Measurements from ENCODE around the gene TRAPPC2L.

Gene TRAPPC2L

DNA sequence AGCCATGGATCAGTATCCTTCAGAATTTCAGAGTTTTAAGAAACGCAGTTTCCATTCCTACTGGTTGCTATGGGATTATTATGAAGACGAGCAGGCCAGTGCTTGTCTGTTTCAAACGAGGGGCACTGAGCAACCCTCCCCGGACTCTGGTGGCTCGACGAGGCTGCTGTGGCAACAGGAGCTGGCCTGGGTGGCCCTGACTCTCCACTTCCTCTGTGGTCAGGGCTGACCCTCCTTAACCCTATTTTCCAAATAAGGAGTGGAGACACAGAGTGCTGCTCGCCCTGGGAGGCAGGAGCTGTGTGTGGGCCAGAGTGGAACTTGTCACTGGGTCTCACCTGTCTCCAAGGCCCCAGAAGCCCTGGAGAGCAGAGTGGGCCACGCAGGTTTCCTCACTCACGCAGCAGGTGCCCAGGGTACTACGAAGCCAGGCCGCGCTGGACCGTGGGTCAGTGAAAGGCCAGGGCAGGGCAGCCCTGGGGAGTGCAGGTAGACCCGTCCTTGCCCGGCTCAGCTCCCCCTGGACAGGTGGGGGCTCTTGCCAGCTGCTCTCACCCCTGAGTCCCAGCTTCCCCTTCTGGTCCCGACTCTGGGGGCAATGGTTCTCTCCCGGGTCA, 3.5 kb upstream of the TRAPPC2L start:
- no peak for TF ChIP-seq POLR2AphosphoS5 (IDR thresholded peaks at IDR 0.05; ENCODE audit: low read depth, low read length)
- no peak for TF ChIP-seq SIN3A (IDR thresholded peaks at IDR 0.05; ENCODE audit: borderline replicate concordance, insufficient read depth, low read length)
- no peak for TF ChIP-seq TAF1 (IDR thresholded peaks at IDR 0.05; ENCODE audit: borderline replicate concordance, insufficient read depth, low read length)
- TF ChIP-seq, protein P1, sequence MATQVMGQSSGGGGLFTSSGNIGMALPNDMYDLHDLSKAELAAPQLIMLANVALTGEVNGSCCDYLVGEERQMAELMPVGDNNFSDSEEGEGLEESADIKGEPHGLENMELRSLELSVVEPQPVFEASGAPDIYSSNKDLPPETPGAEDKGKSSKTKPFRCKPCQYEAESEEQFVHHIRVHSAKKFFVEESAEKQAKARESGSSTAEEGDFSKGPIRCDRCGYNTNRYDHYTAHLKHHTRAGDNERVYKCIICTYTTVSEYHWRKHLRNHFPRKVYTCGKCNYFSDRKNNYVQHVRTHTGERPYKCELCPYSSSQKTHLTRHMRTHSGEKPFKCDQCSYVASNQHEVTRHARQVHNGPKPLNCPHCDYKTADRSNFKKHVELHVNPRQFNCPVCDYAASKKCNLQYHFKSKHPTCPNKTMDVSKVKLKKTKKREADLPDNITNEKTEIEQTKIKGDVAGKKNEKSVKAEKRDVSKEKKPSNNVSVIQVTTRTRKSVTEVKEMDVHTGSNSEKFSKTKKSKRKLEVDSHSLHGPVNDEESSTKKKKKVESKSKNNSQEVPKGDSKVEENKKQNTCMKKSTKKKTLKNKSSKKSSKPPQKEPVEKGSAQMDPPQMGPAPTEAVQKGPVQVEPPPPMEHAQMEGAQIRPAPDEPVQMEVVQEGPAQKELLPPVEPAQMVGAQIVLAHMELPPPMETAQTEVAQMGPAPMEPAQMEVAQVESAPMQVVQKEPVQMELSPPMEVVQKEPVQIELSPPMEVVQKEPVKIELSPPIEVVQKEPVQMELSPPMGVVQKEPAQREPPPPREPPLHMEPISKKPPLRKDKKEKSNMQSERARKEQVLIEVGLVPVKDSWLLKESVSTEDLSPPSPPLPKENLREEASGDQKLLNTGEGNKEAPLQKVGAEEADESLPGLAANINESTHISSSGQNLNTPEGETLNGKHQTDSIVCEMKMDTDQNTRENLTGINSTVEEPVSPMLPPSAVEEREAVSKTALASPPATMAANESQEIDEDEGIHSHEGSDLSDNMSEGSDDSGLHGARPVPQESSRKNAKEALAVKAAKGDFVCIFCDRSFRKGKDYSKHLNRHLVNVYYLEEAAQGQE (IDR thresholded peaks at IDR 0.05; ENCODE audit: insufficient read depth in 1 of 2, low read depth in 2 of 2, low read length in 2 of 2), result no peak
- TF ChIP-seq FOXP2 (optimal IDR thresholded peaks at IDR 0.05; ENCODE audit: borderline replicate concordance, extremely low read depth, extremely low read length, insufficient read depth), result no peak

DNA sequence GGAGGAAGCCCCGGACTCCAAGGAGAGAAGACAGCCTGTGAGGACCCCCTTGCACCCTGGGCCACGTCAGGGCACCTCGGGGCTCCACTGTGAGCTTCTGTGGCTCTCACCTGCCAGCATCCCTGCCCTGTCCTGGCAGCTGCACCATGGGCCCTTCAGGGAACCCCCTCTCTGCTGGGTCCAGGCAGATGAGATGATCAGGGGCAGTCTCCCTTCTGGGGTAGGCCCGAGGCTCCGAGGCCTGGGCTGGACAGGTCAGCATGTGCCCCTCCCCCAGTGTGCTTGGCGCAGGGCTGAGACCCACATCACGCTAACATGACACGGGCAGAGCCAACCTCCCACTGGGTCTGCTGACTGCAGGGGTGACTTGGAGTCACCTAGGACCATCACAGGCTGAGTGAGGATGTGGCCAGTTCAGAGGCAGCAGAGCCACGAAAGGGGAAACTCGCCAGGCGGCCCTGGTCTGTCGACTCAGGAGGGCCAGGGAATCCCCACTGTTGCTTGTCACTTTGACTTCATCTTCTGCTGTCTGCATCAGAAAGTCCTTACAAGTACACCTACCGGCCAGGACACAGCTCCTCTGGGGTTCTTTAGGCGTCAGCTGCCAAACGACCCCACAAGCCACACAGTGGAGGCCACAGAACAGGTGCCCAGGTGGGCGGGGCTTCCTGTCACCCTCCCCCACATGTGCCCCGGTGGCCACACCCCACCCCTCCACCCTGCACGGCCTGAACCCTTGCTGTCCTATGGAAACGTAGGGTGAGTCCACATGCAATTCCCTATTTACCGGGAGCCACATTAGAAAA, 2.4 kb upstream of the TRAPPC2L start:
- TF ChIP-seq POLR2AphosphoS5 (IDR thresholded peaks at IDR 0.05; ENCODE audit: low read depth, low read length), result no peak
- TF ChIP-seq FOXP2 (optimal IDR thresholded peaks at IDR 0.05; ENCODE audit: borderline replicate concordance, extremely low read depth, extremely low read length, insufficient read depth), result no peak
- TF ChIP-seq, protein P1 (IDR thresholded peaks at IDR 0.05; ENCODE audit: insufficient read depth in 1 of 2, low read depth in 2 of 2, low read length in 2 of 2), result no peak

DNA sequence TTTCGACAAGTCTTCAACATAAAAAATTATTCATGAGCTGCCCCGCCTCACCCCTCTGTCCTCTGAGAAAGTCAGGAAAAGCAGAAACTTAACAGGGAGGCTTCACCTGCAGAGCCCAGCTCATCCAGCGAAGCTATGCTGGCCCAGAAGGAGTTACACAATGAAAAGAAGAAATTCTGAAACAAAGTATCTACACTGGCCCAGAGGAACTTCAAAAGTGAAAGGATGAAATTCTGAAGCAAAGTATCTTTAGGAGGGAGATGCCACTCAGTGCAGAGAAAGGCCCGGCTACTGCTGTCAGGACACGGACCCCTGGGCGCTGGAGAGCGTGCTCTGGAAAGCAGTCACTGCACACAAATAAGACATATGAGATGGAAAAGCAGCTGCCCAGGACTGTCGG, 1.8 kb upstream of the TRAPPC2L start:
- TF ChIP-seq SIN3A (IDR thresholded peaks at IDR 0.05; ENCODE audit: borderline replicate concordance, insufficient read depth, low read length) (no peak), TAF1 (IDR thresholded peaks at IDR 0.05; ENCODE audit: borderline replicate concordance, insufficient read depth, low read length) (no peak), FOXP2 (optimal IDR thresholded peaks at IDR 0.05; ENCODE audit: borderline replicate concordance, extremely low read depth, extremely low read length, insufficient read depth) (no peak), POLR2AphosphoS5 (IDR thresholded peaks at IDR 0.05; ENCODE audit: low read depth, low read length) (no peak)
- TF ChIP-seq, protein P1 (IDR thresholded peaks at IDR 0.05; ENCODE audit: insufficient read depth in 1 of 2, low read depth in 2 of 2, low read length in 2 of 2), result no peak

DNA sequence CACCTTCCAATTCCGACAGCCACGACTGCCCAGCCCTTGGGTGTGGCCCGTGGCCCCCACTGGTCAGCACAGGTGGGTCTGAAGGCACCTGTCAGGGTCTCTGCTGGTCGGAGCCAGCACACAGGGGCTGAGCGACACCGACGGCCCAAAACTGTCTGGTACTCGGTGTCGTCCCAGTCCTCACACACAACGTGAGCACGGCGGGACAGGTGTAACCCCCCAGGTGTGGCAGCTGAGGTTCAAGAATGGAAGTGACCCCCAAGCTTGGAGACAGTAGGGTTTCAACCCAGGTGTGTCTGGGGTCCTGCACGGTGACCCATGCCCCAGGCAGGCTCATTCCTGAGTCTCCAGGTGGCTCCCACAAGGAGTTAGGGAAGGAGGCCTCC, 1.2 kb upstream of the TRAPPC2L start:
- TF ChIP-seq, protein P1 (IDR thresholded peaks at IDR 0.05; ENCODE audit: insufficient read depth in 1 of 2, low read depth in 2 of 2, low read length in 2 of 2), result no peak
- no peak for TF ChIP-seq FOXP2 (optimal IDR thresholded peaks at IDR 0.05; ENCODE audit: borderline replicate concordance, extremely low read depth, extremely low read length, insufficient read depth)
